K562 (cell line): ENCODE measurements around the gene INPP5E. TPM values are rescaled to one million over a fixed set of nuclear protein-coding genes. Genes with fewer than 3 reads are reported as not detected.

Source experiments
- ATAC-seq: fragments of 200-7000 bp; cut with Tn5 transposase; 3 replicates; pipeline ENCODE4 v1.9.1; 2020; ENCODE audit warnings: moderate library complexity
- BruUV-seq: library from RNA; stranded (reverse); fragments of 400-500 nt; replicated peaks from 2 replicates; lab custom pipeline; 2021; lab: Mats Ljungman, UMichigan
- CTCF ChIA-PET: fragments of 300-600 bp; formaldehyde crosslinking; extraction: SDS; loops from one replicate; lab custom pipeline; 2021; ENCODE audit warnings: low intra/inter-chr PET ratio; lab: Yijun Ruan, JAX
- POLR2A ChIA-PET: fragments of 300-600, 350-650 bp; sonication (Branson Sonifier 250); formaldehyde crosslinking; extraction: SDS; loops from one replicate; lab custom pipeline; 2021; ENCODE audit warnings: antibody characterized with exemption, inconsistent platforms; lab: Yijun Ruan, JAX
- DNase-seq, 4 experiments: peaks; one replicate each; pipeline versions ENCODE4 v3.0.0 to v3.0.0-alpha.2; 2011 to 2018; ENCODE audit warnings: low spot score in 3 of 4, mixed read lengths in 3 of 4; ENCODE audit errors: extremely low read depth in 1 of 4
- FAIRE-seq: peaks from 2 replicates; lab custom pipeline; 2011; peaks lifted over from hg19 to GRCh38; lab: Jason Lieb, UNC
- H2AFZ ChIP-seq: 2 replicates; pipeline ENCODE4 v1.6.0; 2011; ENCODE audit warnings: low read depth, low read length, control low read depth, inconsistent platforms
- H3K27ac ChIP-seq: fragments of 200-600 bp; 3 replicates; pipeline ENCODE4 v1.8.0; 2011; ENCODE audit warnings: low read depth, mild to moderate bottlenecking, control low read depth, inconsistent platforms, low read length, moderate library complexity, mixed read lengths; ENCODE audit errors: extremely low read depth
- H3K27me3 ChIP-seq, 2 experiments: fragments of 300-600 bp in 1 of 2; 2 replicates in 1 of 2; 3 replicates in 1 of 2; pipeline versions ENCODE4 v1.6.0 to v1.8.0; 2011; ENCODE audit warnings: inconsistent platforms in 2 of 2, low read length in 2 of 2, mild to moderate bottlenecking in 1 of 2, mixed read lengths in 1 of 2, moderate library complexity in 1 of 2; ENCODE audit not compliant: control insufficient read depth in 2 of 2, insufficient read depth in 2 of 2
- H3K36me3 ChIP-seq: fragments of 300-600 bp; 3 replicates; pipeline ENCODE4 v1.8.0; 2011; ENCODE audit warnings: mild to moderate bottlenecking, low read length, inconsistent platforms; ENCODE audit not compliant: control insufficient read depth, insufficient read depth
- H3K4me1 ChIP-seq, 2 experiments: fragments of 200-600 bp in 1 of 2; replicated peaks in 1 of 2; 2 replicates in 1 of 2; 3 replicates in 1 of 2; pipeline versions ENCODE4 v1.5.1 to v1.8.0; 2011; ENCODE audit warnings: inconsistent platforms in 2 of 2, low read length in 2 of 2, mild to moderate bottlenecking in 1 of 2, mixed read lengths in 1 of 2, moderate library complexity in 1 of 2; ENCODE audit not compliant: control insufficient read depth in 2 of 2, insufficient read depth in 2 of 2
- H3K4me2 ChIP-seq: 2 replicates; pipeline ENCODE4 v1.6.1; 2011; ENCODE audit warnings: low read length, control low read depth, inconsistent platforms, mixed read lengths; ENCODE audit not compliant: insufficient read depth
- H3K4me3 ChIP-seq: fragments of 200-600 bp; sonication (generic), shearing (Covaris generic); 2 replicates; pipeline ENCODE4 v1.5.1; 2016; ENCODE audit warnings: control low read depth, inconsistent platforms
- H3K79me2 ChIP-seq: fragments of 200-600 bp; 3 replicates; pipeline ENCODE4 v1.8.0; 2011; ENCODE audit warnings: low read length, inconsistent platforms; ENCODE audit not compliant: control insufficient read depth, insufficient read depth
- H3K9ac ChIP-seq, 2 experiments: 2 replicates each; pipeline versions ENCODE4 v1.6.0 to v1.6.1; 2011; ENCODE audit warnings: low read depth in 2 of 2, low read length in 2 of 2, control low read depth in 1 of 2, inconsistent platforms in 1 of 2, mild to moderate bottlenecking in 1 of 2, mixed read lengths in 1 of 2; ENCODE audit not compliant: insufficient read depth in 1 of 2
- H3K9me1 ChIP-seq: one replicate; pipeline ENCODE4 v1.6.0; 2011; ENCODE audit warnings: inconsistent platforms, mild to moderate bottlenecking, low read length, moderate library complexity; ENCODE audit not compliant: control insufficient read depth, insufficient read depth
- H3K9me3 ChIP-seq: replicated peaks from 2 replicates; pipeline ENCODE4 v1.5.1; 2011; ENCODE audit warnings: low read depth, low read length, inconsistent platforms; ENCODE audit not compliant: control insufficient read depth, insufficient read depth
- H4K20me1 ChIP-seq: replicated peaks from 2 replicates; pipeline ENCODE4 v1.6.1; 2011; ENCODE audit warnings: low read length, inconsistent platforms, mixed read lengths; ENCODE audit not compliant: control insufficient read depth, insufficient read depth
- CHCHD3 ChIP-seq: fragments of 250-450 bp; sonication (Bioruptor Pico); IDR thresholded peaks from 2 replicates; pipeline ENCODE4 v2.1.2; 2022; ENCODE audit warnings: mild to moderate bottlenecking
- ELF4 ChIP-seq: fragments of 450-650 bp; formaldehyde crosslinking; IDR thresholded peaks from 2 replicates; pipeline ENCODE4 v1.4.0; 2022; ENCODE audit warnings: missing genetic modification characterization
- EZH2 ChIP-seq: IDR thresholded peaks from 2 replicates; pipeline ENCODE4 v1.6.1; 2012; ENCODE audit warnings: low read depth, mild to moderate bottlenecking, inconsistent platforms, low read length, borderline replicate concordance
- FOSL1 ChIP-seq: fragments of 200-800 bp; sonication (Bioruptor generic); conservative IDR thresholded peaks from 2 replicates; pipeline ENCODE4 v1.6.1; 2016; ENCODE audit warnings: missing genetic modification characterization, missing compliant biosample characterization
- HMG20A ChIP-seq: fragments of 450-650 bp; formaldehyde crosslinking; conservative IDR thresholded peaks from 2 replicates; pipeline ENCODE4 v1.4.0; 2020; ENCODE audit warnings: mild to moderate bottlenecking, mixed read lengths
- KDM1A ChIP-seq, 2 experiments: fragments of 450-650 bp; IDR thresholded peaks; 2 replicates each; pipeline ENCODE4 v1.6.1; 2016; ENCODE audit warnings: mild to moderate bottlenecking in 2 of 2
- KDM2B ChIP-seq: fragments of 250-450 bp; sonication (Bioruptor Pico); IDR thresholded peaks from 2 replicates; pipeline ENCODE4 v1.8.0; 2021; ENCODE audit warnings: mild to moderate bottlenecking, moderate library complexity
- MAFK ChIP-seq: IDR thresholded peaks from 2 replicates; pipeline ENCODE4 v1.6.1; 2011; ENCODE audit warnings: low read length, improper control_type of control experiment
- NCOA1 ChIP-seq: fragments of 450-650 bp; IDR thresholded peaks from 2 replicates; pipeline ENCODE4 v1.6.1; 2016; ENCODE audit warnings: low read depth
- PHF21A ChIP-seq: fragments of 450-650 bp; IDR thresholded peaks from 2 replicates; pipeline ENCODE4 v1.6.1; 2017; ENCODE audit warnings: low read depth, borderline replicate concordance
- PHF8 ChIP-seq: fragments of 200-600 bp; sonication (generic); IDR thresholded peaks from 2 replicates; pipeline ENCODE4 v1.6.1; 2012; ENCODE audit warnings: mixed run types, mild to moderate bottlenecking, inconsistent platforms, low read length, moderate library complexity, borderline replicate concordance
- RBM14 ChIP-seq: fragments of 200-400 bp; formaldehyde crosslinking; IDR thresholded peaks from 2 replicates; pipeline ENCODE4 v1.6.1; 2018; ENCODE audit warnings: low read depth, mild to moderate bottlenecking, low read length, moderate library complexity, borderline replicate concordance; ENCODE audit not compliant: insufficient read depth
- RBM39 ChIP-seq: fragments of 200-400 bp; formaldehyde crosslinking; optimal IDR thresholded peaks from 2 replicates; pipeline ENCODE3; 2018; ENCODE audit warnings: low read depth, low read length
- SMARCA5 ChIP-seq: fragments of 450-650 bp; IDR thresholded peaks from 2 replicates; pipeline ENCODE4 v1.6.1; 2016
- TAF15 ChIP-seq: fragments of 200-400 bp; formaldehyde crosslinking; IDR thresholded peaks from 2 replicates; pipeline ENCODE4 v1.6.1; 2017; ENCODE audit warnings: mild to moderate bottlenecking, low read depth, low read length, moderate library complexity
- TSC22D4 ChIP-seq: fragments of 450-650 bp; IDR thresholded peaks from 2 replicates; pipeline ENCODE4 v1.6.1; 2016; ENCODE audit warnings: missing genetic modification characterization, missing biosample characterization, control low read depth
- ZBTB1 ChIP-seq: sonication (generic); formaldehyde crosslinking; IDR thresholded peaks from 2 replicates; pipeline ENCODE4 v1.8.1; 2023; ENCODE audit warnings: missing genetic modification reagents, low read depth, mild to moderate bottlenecking, borderline replicate concordance
- ZBTB49 ChIP-seq: sonication (generic); formaldehyde crosslinking; IDR thresholded peaks from 2 replicates; pipeline ENCODE4 v1.8.0; 2022; ENCODE audit warnings: missing genetic modification reagents, mild to moderate bottlenecking, borderline replicate concordance
- ZKSCAN1 ChIP-seq: fragments of 150-350 bp; IDR thresholded peaks from 2 replicates; pipeline ENCODE4 v1.6.1; 2016; ENCODE audit warnings: low read depth, low read length
- ZNF121 ChIP-seq: sonication (generic); formaldehyde crosslinking; conservative IDR thresholded peaks from 2 replicates; pipeline ENCODE4 v1.8.0; 2022; ENCODE audit warnings: missing genetic modification reagents
- ZNF212 ChIP-seq: fragments of 450-650 bp; formaldehyde crosslinking; IDR thresholded peaks from 2 replicates; pipeline ENCODE4 v1.4.0; 2020; ENCODE audit warnings: mild to moderate bottlenecking
- ZNF707 ChIP-seq: fragments of 250-450 bp; sonication (Bioruptor Pico); conservative IDR thresholded peaks from 2 replicates; pipeline ENCODE4 v1.8.0; 2022; ENCODE audit warnings: inconsistent platforms, mild to moderate bottlenecking, moderate library complexity
- WGBS: fragments of 100-300 bp; shearing (Covaris generic); methylation state at CpG from one replicate; pipeline ENCODE4 v1.1.6; 2016; ENCODE audit warnings: low coverage, mixed read lengths; ENCODE audit not compliant: insufficient coverage; ENCODE audit errors: missing lambda C conversion rate; 5-methylcytosine and 5-hydroxymethylcytosine counted together
- in situ Hi-C: fragments of 300-500 bp; cut with MboI; formaldehyde crosslinking; loops from 4 replicates; pipeline ENCODE4 v1.15.0; 2018; ENCODE audit warnings: inconsistent platforms, mixed read lengths
- intact Hi-C: fragments of 100-400 bp; cut with micrococcal nuclease; formaldehyde crosslinking; loops from 2 replicates; pipeline ENCODE4 v1.14.2; 2022
- polyA plus RNA-seq, 8 experiments: library from polyadenylated mRNA; depleted of rRNA in 4 of 8; stranded (reverse) in 5 of 8; unstranded in 3 of 8; fragments of >200 nt; fragmentation: Nextera tagmentation in 2 of 8; fragmentation: Illumina TruSeq in 1 of 8; extraction: Ambion mirVana in 2 of 8; extraction: Trizol in 1 of 8; gene quantifications; 2 replicates each; pipeline versions ENCODE4 v1.2.1 to v1.2.3, GENCODE V29; 2011 to 2014; ENCODE audit warnings: inconsistent platforms in 1 of 8, missing spikeins in 1 of 8
- total RNA-seq, 7 experiments: library from RNA; depleted of rRNA in 6 of 7; stranded (reverse); fragments of >200 nt in 6 of 7; fragmentation: Illumina TruSeq in 2 of 7; extraction: Trizol in 2 of 7; gene quantifications; 2 replicates each; pipeline versions ENCODE4 v1.2.1 to v1.2.3, GENCODE V29; 2011 to 2021; ENCODE audit warnings: low replicate concordance in 1 of 7
- TF ChIP-seq, protein P1 (sequence below): sonication (generic); formaldehyde crosslinking; IDR thresholded peaks from 2 replicates; pipeline ENCODE4 v1.8.0; 2022; ENCODE audit warnings: mild to moderate bottlenecking, missing genetic modification reagents

Gene INPP5E
- total and polyA plus RNA-seq, 9 of the 15 experiments (the other 6 are each of a cell fraction or from before 2014, with no cell fraction given): 0.38 to 17.4 (median 4.9) TPM

GRCh38 chr9:136411378-136411777 is 28.3 kb downstream of the INPP5E start:
- TSS peak; percentile 70 for BruUV-seq
- H3K79me2 ChIP-seq: peaks cover 72% of the 10 kb centered on the region
- in situ Hi-C loops (no loop called here), intact Hi-C loops (no loop called here)
- H3K4me1 ChIP-seq: peaks cover 16 to 34% of the 10 kb centered on the region in 2 experiments; a peak in 4 of 5 replicates
- H3K4me3 ChIP-seq: peak overlapping the region; percentile 82
- H4K20me1 ChIP-seq: no peaks in the 10 kb centered on the region; the same call in none of the 2 replicates
- no peaks in the 10 kb centered on the region for H3K9me3 ChIP-seq
- peak overlapping the region; percentile 97 to 99 for H3K9ac ChIP-seq
- H2AFZ ChIP-seq: no peak overlapping the region
- ATAC-seq: no peak
- POLR2A ChIA-PET: interaction anchor here (0.6 to 2.7 kb wide), 4 partner anchors 8 to 28 kb away, joined by 4 to 9 read pairs (median 6); partner anchors contain the start of gene INPP5E
- peak overlapping the region; percentile 89 for H3K27ac ChIP-seq
- FAIRE-seq: no peak
- 1% methylated on average over 4 of the region's 4 CpGs for WGBS
- H3K27me3 ChIP-seq: no peaks in the 10 kb centered on the region
- CTCF ChIA-PET: no interaction called here
- no peaks in the 10 kb centered on the region for H3K9me1 ChIP-seq
- peaks cover 75% of the 10 kb centered on the region for H3K36me3 ChIP-seq
- DNase-seq: peak in 2 of 4 experiments; percentile 47 to 60
- H3K4me2 ChIP-seq: peak overlapping the region; percentile 92
- TF ChIP-seq ZNF212 (CRISPR knock-in tag) (no peak), TAF15 (no peak), EZH2 (no peak), CHCHD3 (CRISPR knock-in tag) (no peak), FOSL1 (peak; percentile 43), TSC22D4 (tag) (no peak), ZNF707 (CRISPR knock-in tag) (no peak), NCOA1 (no peak), PHF21A (no peak), ELF4 (CRISPR knock-in tag) (no peak), HMG20A (CRISPR knock-in tag) (no peak), ZBTB49 (CRISPR knock-in tag) (no peak), PHF8 (no peak), KDM2B (CRISPR knock-in tag) (no peak), MAFK (no peak), ZNF121 (CRISPR knock-in tag) (no peak), SMARCA5 (no peak), ZBTB1 (no peak), ZKSCAN1 (no peak), KDM1A (IDR thresholded peaks at IDR 0.05) (no peak), RBM14 (no peak), RBM39 (no peak)
- TF ChIP-seq, protein P1, sequence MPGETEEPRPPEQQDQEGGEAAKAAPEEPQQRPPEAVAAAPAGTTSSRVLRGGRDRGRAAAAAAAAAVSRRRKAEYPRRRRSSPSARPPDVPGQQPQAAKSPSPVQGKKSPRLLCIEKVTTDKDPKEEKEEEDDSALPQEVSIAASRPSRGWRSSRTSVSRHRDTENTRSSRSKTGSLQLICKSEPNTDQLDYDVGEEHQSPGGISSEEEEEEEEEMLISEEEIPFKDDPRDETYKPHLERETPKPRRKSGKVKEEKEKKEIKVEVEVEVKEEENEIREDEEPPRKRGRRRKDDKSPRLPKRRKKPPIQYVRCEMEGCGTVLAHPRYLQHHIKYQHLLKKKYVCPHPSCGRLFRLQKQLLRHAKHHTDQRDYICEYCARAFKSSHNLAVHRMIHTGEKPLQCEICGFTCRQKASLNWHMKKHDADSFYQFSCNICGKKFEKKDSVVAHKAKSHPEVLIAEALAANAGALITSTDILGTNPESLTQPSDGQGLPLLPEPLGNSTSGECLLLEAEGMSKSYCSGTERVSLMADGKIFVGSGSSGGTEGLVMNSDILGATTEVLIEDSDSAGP (CRISPR knock-in tag): no peak
